Hepatocyte (in vitro differentiated cells): Measurements from ENCODE around the gene TTC33. TPM values are rescaled to one million over a fixed set of nuclear protein-coding genes. Genes with fewer than 3 reads are reported as not detected.

Experiments
- DNase-seq: peaks from one replicate; pipeline ENCODE4 v3.0.0-alpha.2; 2016; ENCODE audit warnings: low spot score
- H2AFZ ChIP-seq: fragments of 200-600 bp; sonication (generic); 2 replicates; pipeline ENCODE4 v1.6.0; 2016; ENCODE audit warnings: antibody characterized with exemption, mild to moderate bottlenecking
- H3K27ac ChIP-seq: fragments of 200-600 bp; sonication (generic); 2 replicates; pipeline ENCODE4 v1.5.1; 2016; ENCODE audit warnings: mild to moderate bottlenecking
- H3K27me3 ChIP-seq: fragments of 200-600 bp; sonication (generic); 2 replicates; pipeline ENCODE4 v1.6.1; 2016
- H3K36me3 ChIP-seq: fragments of 200-600 bp; sonication (generic); replicated peaks from 2 replicates; pipeline ENCODE4 v1.5.1; 2016; ENCODE audit warnings: low read depth; ENCODE audit not compliant: insufficient read depth
- H3K4me1 ChIP-seq: fragments of 200-600 bp; sonication (generic); 2 replicates; pipeline ENCODE4 v1.5.1; 2016; ENCODE audit warnings: mild to moderate bottlenecking, moderate library complexity; ENCODE audit not compliant: insufficient read depth
- H3K4me2 ChIP-seq: fragments of 200-600 bp; sonication (generic); 2 replicates; pipeline ENCODE4 v1.6.0; 2016
- H3K4me3 ChIP-seq: fragments of 200-600 bp; sonication (generic); 2 replicates; pipeline ENCODE4 v1.5.1; 2016; ENCODE audit warnings: mild to moderate bottlenecking
- H3K79me2 ChIP-seq: fragments of 200-600 bp; sonication (generic); 2 replicates; pipeline ENCODE4 v1.6.0; 2017; ENCODE audit warnings: mild to moderate bottlenecking
- H3K9me2 ChIP-seq: fragments of 200-600 bp; sonication (generic); replicated peaks from 2 replicates; pipeline ENCODE4 v1.6.0; 2017; ENCODE audit warnings: mild to moderate bottlenecking; ENCODE audit not compliant: insufficient read depth
- H3K9me3 ChIP-seq: fragments of 200-600 bp; sonication (generic); 2 replicates; pipeline ENCODE4 v1.5.1; 2016; ENCODE audit warnings: low read depth, mild to moderate bottlenecking
- H4K20me1 ChIP-seq: fragments of 200-600 bp; sonication (generic); 2 replicates; pipeline ENCODE4 v1.6.0; 2016; ENCODE audit warnings: mild to moderate bottlenecking; ENCODE audit not compliant: insufficient read depth, poor library complexity, severe bottlenecking
- CTCF ChIP-seq: fragments of 200-600 bp; sonication (generic); IDR thresholded peaks from 2 replicates; pipeline ENCODE4 v1.5.1; 2016; ENCODE audit warnings: antibody characterized with exemption, mild to moderate bottlenecking; ENCODE audit not compliant: poor library complexity
- EZH2 ChIP-seq: fragments of 200-600 bp; sonication (generic); IDR thresholded peaks from 2 replicates; pipeline ENCODE4 v1.6.1; 2016; ENCODE audit warnings: antibody characterized with exemption, mild to moderate bottlenecking, borderline replicate concordance
- EZH2phosphoT487 ChIP-seq: fragments of 200-600 bp; sonication (generic); IDR thresholded peaks from one replicate; pipeline ENCODE4 v1.6.1; 2018; ENCODE audit warnings: antibody characterized with exemption, mild to moderate bottlenecking, low read depth, moderate library complexity; ENCODE audit not compliant: unreplicated experiment, severe bottlenecking
- WGBS: methylation state at CpG from one replicate; pipeline ENCODE4 v1.1.6; 2016; ENCODE audit warnings: low lambda C conversion rate; ENCODE audit errors: missing lambda C conversion rate; 5-methylcytosine and 5-hydroxymethylcytosine counted together
- polyA plus RNA-seq: library from polyadenylated mRNA; unstranded; fragments of >200 nt; fragmentation: Nextera tagmentation; extraction: Ambion mirVana; gene quantifications from 2 replicates; pipeline ENCODE4 v1.2.1, GENCODE V29; 2016
- total RNA-seq: library from RNA; depleted of rRNA; stranded (reverse); fragments of >200 nt; gene quantifications from 2 replicates; pipeline ENCODE4 v1.2.3, GENCODE V29; 2014

The TTC33 gene
- total and polyA plus RNA-seq, 2 experiments from 2014 or later = 5.6 to 19.3 TPM

DNA sequence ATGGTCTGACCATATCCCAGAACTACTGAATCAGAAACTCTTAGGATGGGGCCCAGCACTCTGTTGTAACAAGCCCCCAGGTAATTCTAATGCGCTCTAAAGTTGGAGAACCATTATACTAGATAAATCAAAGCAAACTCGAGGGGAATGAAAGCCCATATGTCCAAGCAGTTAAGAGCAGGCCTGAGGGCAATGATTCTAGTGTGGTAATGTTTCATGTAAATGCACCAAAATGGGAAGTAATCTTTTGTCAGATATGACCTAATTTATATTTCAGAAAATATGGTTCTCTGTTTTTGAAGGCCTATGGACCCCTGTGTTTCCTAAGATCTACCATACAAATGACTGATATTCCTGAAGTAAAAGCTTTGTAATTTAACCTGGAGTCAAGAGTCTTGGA, 184.0 kb downstream of the TTC33 start:
- 79% methylated on average over 2 of the region's 2 CpGs for WGBS
- TF ChIP-seq CTCF = no peak
- no peaks in the 10 kb centered on the region for H3K9me2 ChIP-seq
- DNase-seq = no peak
- no peaks in the 10 kb centered on the region for H3K9me3 ChIP-seq
- H2AFZ ChIP-seq = no peak overlapping the region
- H3K79me2 ChIP-seq = no peaks in the 10 kb centered on the region
- H4K20me1 ChIP-seq = no peaks in the 10 kb centered on the region
- H3K27ac ChIP-seq = no peak overlapping the region
- no peaks in the 10 kb centered on the region for H3K4me1 ChIP-seq
- no peak overlapping the region for H3K4me3 ChIP-seq
- no peaks in the 10 kb centered on the region for H3K27me3 ChIP-seq
- H3K4me2 ChIP-seq = no peak overlapping the region
- H3K36me3 ChIP-seq = no peaks in the 10 kb centered on the region

- no peaks in the 10 kb centered on the region for H3K79me2 ChIP-seq
- H3K4me2 ChIP-seq = no peak overlapping the region
- TF ChIP-seq EZH2 (no peak), EZH2phosphoT487 (no peak), CTCF (no peak)
- no peaks in the 10 kb centered on the region for H3K27me3 ChIP-seq
- no peaks in the 10 kb centered on the region for H4K20me1 ChIP-seq
- no peaks in the 10 kb centered on the region for H3K9me2 ChIP-seq
- 96% methylated on average over 2 of the region's 2 CpGs for WGBS
- no peaks in the 10 kb centered on the region for H3K36me3 ChIP-seq
- H3K4me1 ChIP-seq = no peaks in the 10 kb centered on the region
- DNase-seq = no peak
- no peaks in the 10 kb centered on the region for H3K9me3 ChIP-seq
- no peak overlapping the region for H3K4me3 ChIP-seq
- no peak overlapping the region for H2AFZ ChIP-seq
- no peak overlapping the region for H3K27ac ChIP-seq
Observed at GRCh38 chr5:40570408-40571129, 185.2 kb downstream of the TTC33 start.

DNA sequence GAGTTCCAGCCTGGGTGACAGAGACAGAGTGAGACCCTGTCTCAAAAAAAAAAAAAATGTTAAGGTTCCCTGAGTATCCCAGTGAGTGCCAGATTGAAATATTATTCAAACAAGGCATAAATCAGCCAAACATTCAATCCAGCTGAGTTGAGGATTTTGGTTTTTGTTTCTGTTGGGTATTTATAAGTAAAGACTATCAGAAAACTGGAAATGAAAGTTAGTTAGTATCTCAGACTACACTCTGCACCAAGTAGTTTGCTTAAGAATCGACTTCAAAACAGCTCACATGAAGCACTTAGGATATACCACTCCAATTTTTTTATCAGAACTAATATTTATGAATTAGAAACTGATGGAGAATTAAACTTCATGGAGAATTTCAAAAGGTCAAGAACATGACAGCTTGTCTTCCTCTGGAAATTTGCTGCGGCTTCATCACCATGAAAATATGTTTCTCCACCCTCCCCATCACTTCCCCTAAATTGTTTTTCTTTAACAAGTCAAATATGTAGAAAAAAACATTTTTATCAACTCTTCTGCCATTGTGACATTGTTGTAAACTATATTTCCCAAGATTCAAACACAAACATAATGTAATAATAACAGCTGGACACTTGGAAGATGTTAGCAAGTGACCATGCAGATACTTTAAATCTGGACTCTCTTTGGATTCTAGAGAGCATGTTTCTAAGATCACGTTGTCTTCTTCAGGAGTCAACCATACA, 186.1 kb downstream of the TTC33 start:
- 74% methylated on average over 3 of the region's 3 CpGs for WGBS
- Histone ChIP-seq H3K36me3 (no peaks in the 10 kb centered on the region), H3K9me2 (no peaks in the 10 kb centered on the region), H4K20me1 (no peaks in the 10 kb centered on the region), H3K9me3 (no peaks in the 10 kb centered on the region), H3K27me3 (no peaks in the 10 kb centered on the region), H3K27ac (no peak overlapping the region), H3K79me2 (no peaks in the 10 kb centered on the region), H2AFZ (no peak overlapping the region), H3K4me3 (no peak overlapping the region), H3K4me1 (no peaks in the 10 kb centered on the region), H3K4me2 (no peak overlapping the region)
- no peak for DNase-seq
- TF ChIP-seq CTCF = no peak
- TF ChIP-seq EZH2 = no peak
- no peak for TF ChIP-seq EZH2phosphoT487
